WTC11 (cell line): ENCODE measurements around the gene ZNF335. TPM values are rescaled to one million over a fixed set of nuclear protein-coding genes. Genes with fewer than 3 reads are reported as not detected.

Source experiments
- ATAC-seq: fragments of 200-7000 bp; cut with Tn5 transposase; 2 replicates; pipeline ENCODE4 v1.10.0; 2021; ENCODE audit warnings: mild to moderate bottlenecking, moderate library complexity
- CTCF ChIA-PET: fragments of 300-600 bp; sonication (Branson Sonifier 250); formaldehyde crosslinking; loops from one replicate; lab custom pipeline; 2021; ENCODE audit warnings: antibody characterized with exemption; lab: Charles Lee
- POLR2A ChIA-PET: fragments of 350-600 bp; sonication (Branson Sonifier 250); formaldehyde crosslinking; loops from one replicate; lab custom pipeline; 2021; ENCODE audit warnings: antibody characterized with exemption; lab: Charles Lee
- DNase-seq: peaks from one replicate; pipeline ENCODE4 v3.0.0; 2021; ENCODE audit warnings: low spot score
- H3K27ac Mint-ChIP-seq: 2 replicates; pipeline ENCODE4 v1.8.0; 2021; ENCODE audit warnings: mixed read lengths
- H3K27me3 Mint-ChIP-seq: 2 replicates; pipeline ENCODE4 v1.8.0; 2021; ENCODE audit warnings: low read depth, mild to moderate bottlenecking, moderate library complexity, mixed read lengths
- H3K36me3 Mint-ChIP-seq: 2 replicates; pipeline ENCODE4 v1.8.0; 2021; ENCODE audit warnings: mixed read lengths
- H3K4me1 Mint-ChIP-seq: 2 replicates; pipeline ENCODE4 v1.8.0; 2022; ENCODE audit warnings: mixed read lengths
- H3K4me3 Mint-ChIP-seq: 2 replicates; pipeline ENCODE4 v1.8.0; 2021; ENCODE audit warnings: mild to moderate bottlenecking, moderate library complexity, mixed read lengths
- H3K9me3 Mint-ChIP-seq: 2 replicates; pipeline ENCODE4 v1.8.0; 2021; ENCODE audit warnings: mixed read lengths
- ARID4B ChIP-seq: sonication (generic); formaldehyde crosslinking; IDR thresholded peaks from 2 replicates; pipeline ENCODE4 v1.8.0; 2023; ENCODE audit warnings: missing genetic modification reagents, mild to moderate bottlenecking, borderline replicate concordance
- CBFB ChIP-seq: sonication (generic); formaldehyde crosslinking; IDR thresholded peaks from 2 replicates; pipeline ENCODE4 v1.8.1; 2022; ENCODE audit warnings: mild to moderate bottlenecking, low read depth, missing genetic modification reagents
- CREB1 ChIP-seq: sonication (generic); formaldehyde crosslinking; IDR thresholded peaks from 2 replicates; pipeline ENCODE4 v1.8.0; 2023; ENCODE audit warnings: mild to moderate bottlenecking, missing genetic modification reagents
- ESRRA ChIP-seq: sonication (generic); formaldehyde crosslinking; IDR thresholded peaks from 2 replicates; pipeline ENCODE4 v1.8.1; 2022; ENCODE audit warnings: mild to moderate bottlenecking, missing genetic modification reagents, borderline replicate concordance
- FOXJ3 ChIP-seq: sonication (generic); formaldehyde crosslinking; IDR thresholded peaks from 2 replicates; pipeline ENCODE4 v1.9.0; 2021; ENCODE audit warnings: missing genetic modification reagents, mild to moderate bottlenecking, borderline replicate concordance
- FOXK1 ChIP-seq: sonication (generic); formaldehyde crosslinking; IDR thresholded peaks from 2 replicates; pipeline ENCODE4 v1.8.0; 2022; ENCODE audit warnings: mild to moderate bottlenecking, moderate library complexity, missing genetic modification reagents
- GABPB1 ChIP-seq: sonication (generic); formaldehyde crosslinking; IDR thresholded peaks from 2 replicates; pipeline ENCODE4 v1.8.1; 2023; ENCODE audit warnings: mild to moderate bottlenecking, missing genetic modification reagents
- GRHL2 ChIP-seq: fragments of 250-450 bp; sonication (Bioruptor Pico); IDR thresholded peaks from 2 replicates; pipeline ENCODE4 v1.8.0; 2022; ENCODE audit warnings: mild to moderate bottlenecking, moderate library complexity; ENCODE audit not compliant: insufficient replicate concordance, severe bottlenecking
- MXD4 ChIP-seq: fragments of 250-450 bp; sonication (Bioruptor Pico); IDR thresholded peaks from 2 replicates; pipeline ENCODE4 v1.8.0; 2021; ENCODE audit warnings: mild to moderate bottlenecking, moderate library complexity, borderline replicate concordance
- NFYB ChIP-seq: sonication (generic); formaldehyde crosslinking; conservative IDR thresholded peaks from 2 replicates; pipeline ENCODE4 v1.8.0; 2022; ENCODE audit warnings: low read depth, missing genetic modification reagents
- NR3C1 ChIP-seq: sonication (generic); formaldehyde crosslinking; conservative IDR thresholded peaks from 2 replicates; pipeline ENCODE4 v1.8.1; 2023; ENCODE audit warnings: low read depth, mild to moderate bottlenecking, missing genetic modification reagents
- STAT6 ChIP-seq: sonication (generic); formaldehyde crosslinking; conservative IDR thresholded peaks from 2 replicates; pipeline ENCODE4 v1.8.1; 2023; ENCODE audit warnings: mild to moderate bottlenecking, low read depth, missing genetic modification reagents, moderate library complexity
- TEAD1 ChIP-seq: sonication (generic); formaldehyde crosslinking; IDR thresholded peaks from 2 replicates; pipeline ENCODE4 v1.8.0; 2022; ENCODE audit warnings: mild to moderate bottlenecking, missing genetic modification reagents
- USF1 ChIP-seq: sonication (generic); formaldehyde crosslinking; IDR thresholded peaks from 2 replicates; pipeline ENCODE4 v1.8.0; 2022; ENCODE audit warnings: mild to moderate bottlenecking, missing genetic modification reagents
- USF2 ChIP-seq: sonication (generic); formaldehyde crosslinking; IDR thresholded peaks from 2 replicates; pipeline ENCODE4 v1.8.1; 2023; ENCODE audit warnings: mild to moderate bottlenecking, missing genetic modification reagents, moderate library complexity
- ZNF232 ChIP-seq: sonication (generic); formaldehyde crosslinking; IDR thresholded peaks from 2 replicates; pipeline ENCODE4 v1.8.0; 2022; ENCODE audit warnings: mild to moderate bottlenecking, missing genetic modification reagents
- ZNF281 ChIP-seq: sonication (generic); formaldehyde crosslinking; IDR thresholded peaks from 2 replicates; pipeline ENCODE4 v1.8.0; 2023; ENCODE audit warnings: mild to moderate bottlenecking, missing genetic modification reagents
- ZNF317 ChIP-seq: sonication (generic); formaldehyde crosslinking; IDR thresholded peaks from 2 replicates; pipeline ENCODE4 v1.8.1; 2023; ENCODE audit warnings: low read depth, mild to moderate bottlenecking, moderate library complexity, missing genetic modification reagents, borderline replicate concordance
- total RNA-seq: library from RNA; stranded (reverse); gene quantifications from 3 replicates; pipeline ENCODE4 v1.2.3, GENCODE V29; 2021

The ZNF335 gene
- total RNA-seq, 1 experiment from 2014 or later: 20.0 TPM

GRCh38 chr20:45905505-45906079 is 66.4 kb downstream of the ZNF335 start:
- ChIA-PET POLR2A (interaction anchor here (1.9 kb wide), 1 partner anchor 28 kb away, joined by 5 read pairs; no protein-coding TSS in a partner anchor), CTCF (interaction anchor here (0.6 to 1.9 kb wide), 3 partner anchors 15 to 536 kb away, joined by 4 to 8 read pairs (median 7); partner anchors contain the start of genes CTSA and NEURL2)
- no peak for ATAC-seq
- Mint-ChIP-seq H3K4me3 (no peak overlapping the region), H3K27ac (no peak overlapping the region), H3K4me1 (peaks cover 9% of the 10 kb centered on the region), H3K9me3 (no peaks in the 10 kb centered on the region), H3K27me3 (no peaks in the 10 kb centered on the region), H3K36me3 (peaks cover 66% of the 10 kb centered on the region)
- TF ChIP-seq ZNF281 (CRISPR knock-in tag) (no peak), ESRRA (CRISPR knock-in tag) (no peak), NFYB (no peak), NR3C1 (no peak), FOXK1 (CRISPR knock-in tag) (no peak), USF1 (no peak), USF2 (CRISPR knock-in tag) (no peak), GABPB1 (CRISPR knock-in tag) (peak; percentile 38; the same call in 1 of the 2 replicates), MXD4 (no peak)
- DNase-seq: no peak

- ATAC-seq: no peak
- Mint-ChIP-seq H3K36me3 (peaks cover 60% of the 10 kb centered on the region), H3K4me3 (no peak overlapping the region), H3K4me1 (peaks cover 2% of the 10 kb centered on the region; the same call in 1 of the 2 replicates), H3K27ac (no peak overlapping the region), H3K27me3 (no peaks in the 10 kb centered on the region), H3K9me3 (no peaks in the 10 kb centered on the region)
- ChIA-PET CTCF (interaction anchor here (0.6 to 1.9 kb wide), 3 partner anchors 15 to 535 kb away, joined by 4 to 8 read pairs (median 7); partner anchors contain the start of genes CTSA and NEURL2), POLR2A (interaction anchor here (1.9 kb wide), 1 partner anchor 29 kb away, joined by 5 read pairs; no protein-coding TSS in a partner anchor)
- no peak for DNase-seq
- no peak for TF ChIP-seq USF1
- no peak for TF ChIP-seq CREB1 (CRISPR knock-in tag)
- no peak for TF ChIP-seq GRHL2 (CRISPR knock-in tag)
- TF ChIP-seq STAT6 (CRISPR knock-in tag): no peak
- TF ChIP-seq ZNF232 (CRISPR knock-in tag): no peak
- no peak for TF ChIP-seq ARID4B (CRISPR knock-in tag)
- TF ChIP-seq ZNF317: no peak
- TF ChIP-seq TEAD1 (CRISPR knock-in tag): no peak
- TF ChIP-seq CBFB: no peak
- TF ChIP-seq FOXJ3: no peak
- no peak for TF ChIP-seq MXD4
Observed at GRCh38 chr20:45904583-45905504, 67.2 kb downstream of the ZNF335 start.
